GM21737 (cell line): ENCODE results near the gene ESPNL.

Source experiments
- ATAC-seq: cut with Tn5 transposase; IDR thresholded peaks from one replicate; pipeline ENCODE4 v1.9.1; 2021; ENCODE audit warnings: mild to moderate bottlenecking, moderate library complexity; ENCODE audit not compliant: unreplicated experiment

ESPNL gene

DNA sequence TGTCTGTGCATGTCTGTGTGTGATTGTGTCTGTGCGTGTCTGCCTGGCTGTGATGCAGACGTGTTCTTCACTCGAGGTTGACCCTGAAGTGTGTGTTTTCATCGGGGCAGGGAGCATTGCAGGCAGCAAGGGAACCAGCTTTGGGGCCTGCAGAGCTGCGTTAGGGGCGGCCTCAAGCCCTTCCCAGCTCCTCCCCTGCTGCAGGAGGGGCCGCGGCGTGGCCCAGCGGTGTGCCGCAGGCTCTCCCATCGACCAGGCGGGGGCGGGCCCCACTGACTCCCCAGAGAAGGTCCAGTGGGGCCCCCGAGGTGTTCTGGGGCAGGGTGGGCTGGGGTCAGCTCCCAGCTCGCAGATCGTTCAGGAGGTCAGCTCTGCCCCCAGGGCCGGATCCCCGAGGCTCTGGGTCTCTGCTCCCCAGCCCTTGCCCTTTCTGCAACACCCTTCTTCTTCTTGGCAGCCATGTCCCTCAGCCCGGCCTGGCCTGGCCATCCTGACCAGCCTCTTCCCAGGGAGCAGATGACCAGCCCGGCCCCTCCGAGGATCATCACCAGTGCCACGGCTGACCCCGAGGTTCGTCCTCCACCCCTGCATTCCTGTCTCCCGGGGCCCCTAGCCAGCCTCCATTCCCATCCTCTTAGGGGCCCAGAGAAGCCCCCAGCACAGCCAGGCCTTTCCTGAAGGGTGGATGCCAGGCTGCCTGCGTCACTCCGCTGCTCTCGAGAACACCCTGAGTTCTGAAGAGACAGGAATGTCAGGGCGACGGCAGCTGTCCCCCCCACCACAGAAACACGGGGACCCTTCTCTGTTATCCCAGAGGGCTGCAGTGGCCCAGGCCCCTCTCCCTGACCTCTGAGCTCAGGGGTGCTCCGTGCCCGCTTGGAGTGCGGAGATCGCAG lies 27.3 kb downstream of the ESPNL start:
- no peak for ATAC-seq

DNA sequence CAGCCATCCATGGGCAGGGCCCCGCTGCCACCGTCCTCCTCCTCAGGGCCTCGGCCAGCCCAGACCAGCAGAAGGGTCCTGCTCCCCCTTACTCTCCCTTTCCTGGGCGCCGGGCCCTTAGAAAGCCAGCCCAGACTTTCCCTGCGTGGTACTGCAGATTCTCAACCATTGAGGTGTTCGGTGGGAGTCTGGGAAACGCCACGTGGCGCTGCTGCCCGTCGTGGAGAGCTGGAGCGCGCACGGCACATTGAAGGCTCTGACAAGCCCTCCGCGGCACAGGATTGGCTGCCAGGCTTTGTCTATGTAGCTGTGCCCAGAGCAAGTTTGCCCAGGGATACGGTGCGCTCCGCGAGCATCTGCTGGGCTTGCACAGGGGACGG lies 27.9 kb downstream of the ESPNL start:
- ATAC-seq, result no peak

DNA sequence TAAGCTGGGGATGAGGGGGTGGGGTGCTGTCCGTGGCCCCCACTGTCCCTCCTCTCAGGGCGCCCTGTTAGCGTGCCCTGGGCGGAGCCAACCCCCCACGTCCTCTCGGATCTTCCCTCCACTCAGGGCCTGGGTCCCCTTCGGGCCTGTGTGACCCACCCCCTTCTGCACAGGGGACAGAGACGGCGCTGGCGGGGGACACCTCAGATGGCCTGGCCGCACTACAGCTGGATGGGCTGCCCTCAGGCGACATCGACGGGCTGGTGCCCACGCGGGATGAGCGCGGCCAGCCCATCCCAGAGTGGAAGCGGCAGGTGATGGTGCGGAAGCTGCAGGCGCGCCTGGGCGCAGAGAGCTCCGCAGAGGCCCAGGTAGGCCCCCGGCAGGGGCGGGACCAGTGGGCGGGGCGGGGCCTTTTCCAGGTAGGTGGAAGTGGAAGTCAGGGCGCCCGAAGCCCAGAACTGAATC lies 28.4 kb downstream of the ESPNL start:
- no peak for ATAC-seq

DNA sequence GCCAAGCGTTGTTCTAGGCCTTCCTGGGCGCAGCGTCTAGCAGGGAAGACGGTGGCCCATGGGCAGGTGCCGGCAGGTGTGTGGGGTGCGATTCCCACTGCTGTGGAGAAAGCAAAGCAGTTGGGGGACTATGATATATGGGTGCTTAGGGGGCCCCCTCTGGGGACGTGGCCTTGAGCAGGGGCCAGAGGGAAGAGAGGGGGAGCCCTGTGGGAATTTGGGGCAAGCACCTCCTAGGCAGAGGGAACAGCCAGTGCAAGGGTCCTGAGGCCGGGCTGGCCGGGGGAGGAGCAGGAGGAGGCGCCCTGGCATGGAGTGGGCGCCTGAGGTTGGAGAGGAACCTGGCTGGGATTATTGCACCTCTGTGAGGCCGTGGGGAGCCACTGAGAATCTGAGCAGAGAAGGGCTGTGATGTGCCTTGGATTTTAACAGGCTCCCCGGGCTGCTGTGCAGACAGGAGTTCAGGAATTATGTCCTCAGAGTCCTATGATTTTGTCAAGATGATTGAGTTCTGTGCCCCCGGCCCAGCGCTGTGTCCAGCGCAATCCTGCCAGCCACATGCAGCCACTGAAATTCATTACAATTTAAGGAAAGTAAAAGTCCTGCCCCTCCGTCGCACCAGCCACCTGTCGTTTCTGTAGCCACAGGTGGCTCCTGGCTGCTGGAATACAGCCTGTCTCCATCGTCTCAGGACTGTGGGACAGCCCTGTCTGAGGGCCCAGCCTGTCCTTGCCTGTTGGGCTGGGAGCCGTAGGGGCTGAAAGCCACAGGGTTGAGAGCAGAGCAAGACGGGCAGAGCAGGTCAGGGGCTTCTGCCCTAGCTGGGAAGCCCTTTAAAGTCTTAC lies 29.2 kb downstream of the ESPNL start:
- ATAC-seq, result no peak

DNA sequence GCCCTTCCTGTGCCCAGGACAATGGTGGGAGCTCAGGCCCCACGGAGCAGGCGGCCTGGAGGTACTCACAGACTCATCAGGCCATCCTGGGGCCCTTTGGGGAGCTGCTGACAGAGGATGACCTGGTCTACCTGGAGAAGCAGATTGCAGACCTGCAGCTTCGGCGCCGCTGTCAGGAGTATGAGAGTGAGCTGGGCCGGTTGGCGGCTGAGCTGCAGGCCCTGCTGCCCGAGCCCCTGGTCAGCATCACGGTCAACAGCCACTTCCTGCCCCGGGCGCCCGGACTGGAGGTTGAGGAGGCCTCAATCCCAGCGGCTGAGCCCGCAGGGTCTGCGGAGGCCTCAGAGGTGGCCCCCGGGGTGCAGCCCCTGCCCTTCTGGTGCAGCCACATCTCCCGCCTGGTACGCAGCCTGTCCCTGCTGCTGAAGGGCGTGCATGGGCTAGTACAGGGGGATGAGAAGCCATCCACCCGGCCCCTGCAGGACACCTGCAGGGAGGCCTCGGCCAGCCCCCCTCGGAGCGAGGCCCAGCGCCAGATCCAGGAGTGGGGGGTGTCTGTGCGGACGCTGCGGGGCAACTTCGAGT lies 30.1 kb downstream of the ESPNL start:
- ATAC-seq, result no peak

DNA sequence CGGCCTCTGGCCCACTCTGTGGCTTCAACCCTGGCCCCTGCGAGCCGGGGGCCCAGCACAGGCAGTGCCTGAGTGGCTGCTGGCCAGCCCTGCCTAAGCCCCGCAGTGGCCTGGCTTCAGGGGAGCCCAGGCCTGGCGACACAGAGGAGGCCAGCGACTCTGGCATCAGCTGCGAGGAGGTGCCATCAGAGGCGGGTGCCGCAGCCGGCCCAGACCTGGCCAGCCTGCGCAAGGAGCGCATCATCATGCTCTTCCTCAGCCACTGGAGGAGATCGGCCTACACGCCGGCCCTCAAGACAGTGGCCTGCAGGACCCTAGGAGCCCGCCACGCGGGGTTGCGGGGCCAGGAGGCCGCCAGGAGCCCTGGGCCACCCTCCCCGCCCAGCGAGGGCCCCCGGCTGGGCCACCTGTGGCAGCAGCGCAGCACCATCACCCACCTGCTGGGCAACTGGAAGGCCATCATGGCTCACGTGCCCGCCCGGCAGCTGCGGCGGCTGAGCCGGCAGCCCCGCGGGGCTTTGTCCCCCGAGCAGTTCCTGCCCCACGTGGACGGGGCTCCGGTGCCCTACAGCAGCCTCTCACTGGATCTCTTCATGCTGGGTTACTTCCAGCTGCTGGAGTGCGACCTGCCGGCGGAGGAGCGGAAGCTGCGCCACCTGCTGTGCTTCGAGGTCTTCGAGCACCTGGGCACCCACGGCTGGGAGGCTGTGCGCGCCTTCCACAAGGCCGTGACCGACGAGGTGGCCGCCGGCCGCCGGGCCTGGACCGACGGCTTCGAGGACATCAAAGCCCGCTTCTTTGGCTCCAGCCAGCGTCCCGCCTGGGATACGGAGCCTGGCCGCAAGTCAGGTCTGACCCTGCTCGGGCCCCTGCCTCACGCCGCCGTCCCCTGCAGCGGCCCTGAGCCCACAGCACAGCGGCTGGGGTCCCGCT lies 30.8 kb downstream of the ESPNL start:
- no peak for ATAC-seq

DNA sequence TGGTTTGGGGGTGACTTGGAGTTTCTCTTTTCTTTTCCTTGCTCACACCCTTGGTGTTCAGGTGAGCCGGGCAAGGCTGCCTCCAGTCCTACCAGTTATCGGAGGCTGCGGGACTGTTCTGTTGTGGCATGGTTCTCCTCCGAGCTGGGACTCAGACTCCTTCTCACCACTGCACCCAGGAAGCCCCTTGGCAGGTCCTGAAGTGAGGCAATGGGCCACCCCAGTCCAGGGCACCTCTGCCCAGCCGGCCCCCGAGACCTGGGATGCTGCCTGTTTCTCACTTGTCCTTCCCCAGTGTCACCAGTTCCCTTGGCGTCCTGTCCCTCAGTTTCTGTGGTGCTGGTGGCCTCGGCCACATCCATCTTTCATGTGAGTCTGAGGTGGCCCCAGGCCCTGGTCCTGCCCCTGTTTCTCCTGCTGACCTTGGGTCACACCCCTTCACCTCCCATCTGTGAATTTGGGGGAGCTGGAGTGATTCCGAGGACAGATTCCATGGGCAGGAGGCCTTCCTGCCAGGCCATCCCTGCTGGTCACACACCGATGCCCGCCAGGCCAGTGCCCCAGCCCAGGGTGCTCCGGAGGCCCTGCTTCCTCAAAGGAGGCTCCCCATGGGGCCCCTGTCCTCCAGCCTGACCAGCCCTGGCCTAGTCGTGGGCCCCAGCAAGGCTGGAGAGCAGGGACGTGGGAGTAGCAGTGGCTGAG lies 31.8 kb downstream of the ESPNL start:
- no peak for ATAC-seq

DNA sequence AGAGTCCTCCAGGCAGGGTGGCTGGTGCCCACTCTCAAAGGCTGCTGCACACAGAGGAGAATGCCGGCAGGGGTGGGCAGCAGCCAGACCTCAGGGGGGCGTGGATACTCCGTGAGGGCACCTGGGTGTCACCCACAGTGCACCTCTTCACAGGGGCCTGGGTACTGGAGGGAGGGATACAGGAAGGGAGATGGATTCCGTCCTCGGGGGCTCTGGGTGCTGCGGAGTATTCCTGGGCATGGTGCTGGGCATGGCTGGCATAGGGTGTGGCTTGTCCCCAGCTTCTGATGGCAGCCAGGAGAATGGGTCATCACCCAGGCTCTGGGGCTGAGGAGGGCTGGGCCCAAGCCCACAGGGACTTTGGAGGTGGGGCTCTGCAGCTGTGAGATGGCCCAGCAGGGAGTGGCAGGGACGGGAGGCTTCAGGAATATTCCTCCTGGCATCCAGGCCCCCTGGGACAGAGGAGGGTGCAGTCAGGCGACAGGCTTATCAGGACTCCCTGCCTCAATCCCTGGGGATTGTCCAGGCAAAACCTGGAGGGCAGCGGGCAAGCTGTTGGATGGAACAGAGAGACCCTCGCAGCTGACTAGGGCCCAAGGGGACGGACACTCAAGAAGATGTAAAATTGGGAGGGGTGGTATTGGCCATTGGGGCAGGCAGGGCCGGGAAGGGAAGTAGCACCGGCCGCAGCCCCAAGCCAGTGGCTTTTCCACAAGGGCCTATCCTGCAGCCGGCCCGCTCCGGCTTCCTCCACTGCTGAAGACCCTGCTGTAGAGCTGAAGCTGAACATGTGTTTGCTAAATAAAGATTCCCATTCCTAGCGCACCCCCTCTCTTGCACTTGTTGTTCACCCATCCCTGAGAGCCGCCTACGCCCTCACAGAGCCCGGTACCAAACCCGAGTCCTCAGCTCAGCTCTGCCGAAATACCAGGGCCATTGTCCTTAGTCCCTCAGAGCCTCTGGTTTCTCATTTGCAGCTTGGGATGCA lies 32.6 kb downstream of the ESPNL start:
- no peak for ATAC-seq

DNA sequence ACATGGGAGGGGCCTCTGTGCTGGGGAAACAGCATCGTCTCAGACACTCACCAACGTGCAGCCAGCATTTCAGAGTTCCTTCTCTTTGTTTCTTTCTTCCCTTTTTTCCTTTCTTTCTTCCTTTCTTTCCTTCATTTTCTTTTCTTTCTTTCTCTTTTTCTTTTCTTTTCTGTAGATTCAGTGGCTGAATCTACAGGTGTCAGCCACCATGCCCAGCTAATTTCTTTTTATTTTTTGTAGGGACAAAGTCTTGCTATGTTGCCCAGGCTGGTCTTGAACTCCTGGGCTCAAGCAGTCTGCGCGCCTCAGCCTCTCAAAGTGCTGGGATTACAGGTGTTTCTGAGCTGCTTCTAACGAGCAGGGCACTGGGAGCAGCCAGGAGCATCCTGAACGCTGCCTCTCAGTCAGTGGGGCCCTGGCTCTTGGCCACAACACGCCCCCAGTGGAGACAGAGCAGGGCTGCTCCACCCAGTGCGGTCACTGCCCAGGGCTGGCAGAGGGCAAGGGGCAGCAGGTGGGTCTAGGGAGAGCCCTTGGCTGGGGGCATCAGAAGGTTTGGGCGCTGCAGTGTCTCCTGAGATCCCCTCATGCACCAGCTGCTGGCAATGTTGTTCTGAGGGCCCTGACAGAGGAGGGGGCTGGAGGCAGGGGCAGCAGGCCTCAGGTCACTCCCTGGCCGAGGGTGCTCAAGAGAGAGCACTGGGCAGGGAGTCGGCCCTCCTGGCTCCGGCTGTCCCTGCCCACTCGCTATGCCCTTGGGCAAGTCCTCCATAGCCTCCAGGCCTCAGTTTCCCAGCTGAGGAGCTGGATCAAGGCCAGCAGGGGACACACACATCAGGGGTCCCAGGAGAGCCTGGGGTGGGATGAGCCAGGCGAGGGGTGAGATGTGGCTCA lies 33.6 kb downstream of the ESPNL start:
- ATAC-seq, result no peak

DNA sequence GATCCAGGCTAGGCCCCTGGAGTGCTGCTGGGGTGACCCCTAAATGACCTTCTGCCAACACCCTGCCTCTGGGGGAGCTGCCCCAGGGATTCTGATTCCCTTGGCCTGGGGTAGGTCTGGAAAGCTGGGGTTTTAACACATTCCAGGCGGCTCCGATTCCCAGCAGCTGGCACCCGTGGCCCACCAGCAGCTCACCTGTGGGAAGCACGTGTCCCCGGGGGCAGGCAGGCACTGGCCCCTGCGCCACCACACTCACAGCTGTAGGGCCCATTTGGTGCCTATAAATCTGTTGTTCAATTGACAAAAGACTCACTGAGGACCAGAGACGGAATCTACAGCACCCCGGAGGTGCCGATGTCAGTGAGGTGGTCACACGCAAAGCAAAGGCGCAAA lies 34.2 kb downstream of the ESPNL start:
- no peak for ATAC-seq

DNA sequence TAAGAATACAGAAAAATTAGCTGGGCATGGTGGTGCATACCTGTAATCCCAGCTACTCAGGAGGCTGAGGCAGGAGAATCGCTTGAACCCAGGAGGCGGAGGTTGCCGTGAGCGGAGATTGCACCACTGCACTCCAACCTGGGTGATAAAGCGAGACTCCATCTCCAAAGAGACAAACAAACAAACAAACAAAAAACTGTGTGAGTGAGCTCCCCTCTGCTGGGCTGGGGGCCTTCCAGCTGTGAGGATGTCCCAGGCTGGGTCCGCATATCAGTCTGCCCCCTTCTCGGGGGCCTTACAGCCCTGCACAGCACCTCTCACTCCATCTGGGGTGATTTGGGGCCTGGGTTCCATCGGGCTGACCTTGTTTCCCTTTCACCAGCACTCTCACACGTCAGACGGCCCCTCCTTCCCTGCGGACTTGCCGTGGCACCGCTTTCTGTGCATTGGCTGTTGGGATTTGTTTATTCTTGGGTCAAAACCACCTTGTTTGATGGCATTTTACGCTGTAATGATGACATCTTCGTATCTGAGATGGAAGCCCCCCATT lies 35.5 kb downstream of the ESPNL start:
- ATAC-seq, result no peak

DNA sequence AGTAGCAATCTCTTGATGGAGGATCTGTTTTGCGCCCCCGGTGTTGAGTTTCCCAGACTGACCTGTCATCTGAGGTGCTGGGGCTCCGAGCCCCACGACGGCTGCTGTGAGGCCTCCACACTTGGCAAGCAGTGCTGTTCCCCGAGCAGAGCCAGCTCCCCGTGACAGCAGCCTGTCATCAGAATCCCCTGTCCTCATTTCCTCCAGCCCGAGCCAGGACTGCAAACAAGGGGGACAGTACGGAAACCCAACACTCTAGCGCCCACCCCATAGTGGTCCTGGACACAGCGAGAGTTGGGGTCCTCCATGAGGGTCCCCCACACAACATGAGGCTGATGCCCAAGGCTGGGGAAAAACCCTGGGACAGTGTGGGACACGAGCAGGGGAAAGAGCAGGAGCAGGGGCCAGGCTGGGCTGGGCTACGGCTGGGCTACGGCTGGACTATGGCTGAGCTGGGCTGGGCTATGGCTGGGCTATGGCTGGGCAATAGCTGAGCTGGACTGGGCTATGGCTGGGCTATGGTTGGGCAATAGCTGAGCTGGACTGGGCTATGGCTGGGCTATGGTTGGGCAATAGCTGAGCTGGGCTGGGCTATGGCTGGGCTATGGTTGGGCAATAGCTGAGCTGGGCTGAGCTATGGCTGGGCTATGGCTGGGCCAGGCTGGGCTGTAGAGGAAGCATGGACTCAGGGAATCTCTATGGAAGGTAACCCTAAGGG lies 36.8 kb downstream of the ESPNL start:
- ATAC-seq, result no peak

DNA sequence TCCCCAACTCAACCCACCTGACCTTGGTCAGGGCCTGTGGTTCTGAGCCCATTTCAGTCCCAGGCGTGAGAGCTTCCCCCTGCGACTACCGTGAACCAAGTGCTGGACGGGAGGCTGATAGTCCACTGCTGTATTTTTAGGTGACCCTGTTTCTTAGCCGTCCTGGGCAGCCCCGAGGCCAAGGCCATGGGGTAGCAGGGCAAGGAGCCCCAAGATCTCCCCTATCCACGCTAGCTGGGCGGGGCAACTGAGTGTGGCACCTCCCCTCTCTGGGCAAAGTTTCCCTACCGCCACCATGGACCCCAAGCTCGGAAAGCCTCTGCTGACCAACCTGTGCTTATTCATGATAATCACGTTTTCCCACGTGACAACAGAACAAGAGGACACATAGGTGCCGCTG lies 37.7 kb downstream of the ESPNL start:
- ATAC-seq, result no peak

DNA sequence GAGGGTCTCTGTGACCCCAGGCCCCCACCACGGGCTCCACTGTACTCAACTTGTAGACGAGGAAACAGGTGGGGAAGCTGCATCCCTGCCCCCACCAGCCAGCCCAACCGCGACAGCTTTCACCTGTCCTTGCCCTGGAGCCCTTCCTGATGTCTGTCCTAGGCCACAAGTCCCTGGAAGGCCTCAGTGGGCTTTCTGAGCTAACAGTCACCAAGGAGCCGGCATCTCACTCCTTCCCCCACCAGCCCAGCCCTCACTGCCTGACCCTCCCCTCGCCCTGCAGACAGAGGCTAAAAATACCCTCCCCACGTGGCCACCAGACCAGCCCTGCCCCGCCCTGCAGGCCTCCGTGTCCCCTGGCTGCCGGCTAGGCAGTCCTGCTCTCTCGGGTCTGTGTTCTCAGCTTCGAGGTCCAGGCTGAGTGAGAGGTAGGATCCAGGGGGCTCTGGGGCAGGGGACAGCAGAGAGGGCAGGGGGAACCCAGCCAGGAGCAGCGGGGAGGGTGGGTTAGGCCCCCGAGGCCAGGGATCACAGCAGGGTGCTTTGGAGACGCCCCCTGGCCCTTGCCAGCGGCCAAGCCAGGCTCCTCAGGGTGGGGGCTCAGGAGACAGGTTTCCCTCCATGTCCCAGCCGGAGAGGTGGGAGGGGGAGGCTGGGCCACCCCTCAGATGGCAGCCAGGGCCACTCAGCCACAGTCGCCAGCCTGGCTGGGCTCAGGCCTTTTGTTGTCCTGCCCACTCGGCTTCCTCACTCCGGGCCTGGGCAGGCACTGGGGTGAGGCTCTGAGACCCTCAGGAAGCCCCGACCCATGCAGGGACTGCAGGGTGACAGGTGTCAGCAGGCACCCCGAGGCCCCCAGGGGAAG lies 38.4 kb downstream of the ESPNL start, which contains the start of gene KLHL30:
Gene KLHL30 (plus strand): TSS at position 338 of the 865 bp plus-strand sequence. CDS start 2,087 bp downstream, outside the sequence.
- no peak for ATAC-seq

DNA sequence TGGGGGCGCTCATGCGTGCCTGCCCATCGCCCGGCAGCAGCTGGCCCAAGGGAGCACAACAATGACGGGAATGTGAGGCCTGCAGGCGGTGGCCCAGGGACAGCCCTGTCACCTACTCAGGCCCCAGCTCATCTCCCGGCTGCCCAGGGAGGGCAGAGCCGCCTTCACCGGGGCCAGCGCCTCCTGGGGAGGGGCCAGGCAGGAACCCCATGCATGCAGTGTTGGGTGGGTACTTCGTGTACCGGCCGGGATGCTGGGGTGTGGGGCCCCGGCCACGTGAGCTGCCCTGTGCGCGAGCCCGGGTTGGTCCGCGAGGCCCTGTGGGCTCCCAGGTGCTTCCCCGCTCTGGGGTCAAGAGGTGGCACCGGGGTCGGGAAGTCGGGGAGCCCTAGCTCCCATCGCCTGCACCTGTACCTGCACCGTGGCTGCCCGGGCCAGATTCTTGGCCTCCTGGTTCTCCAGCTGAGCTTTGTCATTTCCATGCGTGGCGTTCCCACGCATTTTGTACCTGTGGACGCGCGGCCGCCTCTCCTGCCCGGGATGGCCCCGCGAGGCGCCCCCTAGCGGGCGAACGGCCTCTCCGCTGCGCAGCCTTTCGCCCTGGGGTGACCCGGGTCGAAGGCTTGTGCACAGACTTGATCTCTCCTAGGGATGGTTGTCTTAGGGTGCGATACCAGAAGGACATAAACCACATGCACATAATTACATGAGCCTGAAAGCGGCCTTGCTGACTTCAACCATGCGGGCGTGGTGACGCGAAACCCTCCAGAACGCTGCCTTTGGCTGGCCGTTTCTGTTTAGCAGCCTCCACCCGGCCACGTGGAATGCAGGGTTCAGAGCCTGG lies 39.3 kb downstream of the ESPNL start:
- no peak for ATAC-seq
